Measurements from ENCODE around the gene DBH.

DBH gene

DNA sequence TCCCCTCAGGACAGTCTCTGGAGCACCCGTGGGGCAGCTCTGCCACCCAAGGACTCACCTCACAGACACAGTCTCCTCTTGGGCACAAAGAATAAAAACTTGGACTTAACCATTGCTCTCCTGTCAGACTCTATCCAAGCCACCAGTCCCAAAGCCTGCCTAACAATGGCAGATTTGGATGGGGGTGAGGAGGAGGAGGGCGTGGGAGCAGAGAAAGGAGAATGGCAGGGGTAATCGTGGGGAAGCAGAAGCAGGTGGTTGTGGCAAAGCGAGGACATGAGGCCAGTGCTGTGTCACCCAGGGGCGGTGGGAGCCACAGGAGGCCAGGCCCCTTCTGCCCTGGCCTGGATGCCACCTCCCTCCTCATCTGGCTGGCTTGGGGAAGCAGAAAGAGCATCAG, 21.5 kb upstream of the DBH start:
- TF ChIP-seq CTCF (conservative IDR thresholded peaks at IDR 0.05; ENCODE audit: low read length) = no peak
- DNase-seq (ENCODE audit: low read depth) = no peak
- no peak overlapping the region for H3K4me3 ChIP-seq (ENCODE audit: low read length)

- TF ChIP-seq CTCF (conservative IDR thresholded peaks at IDR 0.05; ENCODE audit: low read length) = no peak
- H3K4me3 ChIP-seq (ENCODE audit: low read length) = no peak overlapping the region
- DNase-seq (ENCODE audit: low read depth) = no peak
Observed at GRCh38 chr9:133615186-133615585, 21.0 kb upstream of the DBH start.

- no peak for DNase-seq (ENCODE audit: low read depth)
- TF ChIP-seq CTCF (conservative IDR thresholded peaks at IDR 0.05; ENCODE audit: low read length) = no peak
- no peak overlapping the region for H3K4me3 ChIP-seq (ENCODE audit: low read length)
Observed at GRCh38 chr9:133615606-133616188, 20.5 kb upstream of the DBH start.

DNA sequence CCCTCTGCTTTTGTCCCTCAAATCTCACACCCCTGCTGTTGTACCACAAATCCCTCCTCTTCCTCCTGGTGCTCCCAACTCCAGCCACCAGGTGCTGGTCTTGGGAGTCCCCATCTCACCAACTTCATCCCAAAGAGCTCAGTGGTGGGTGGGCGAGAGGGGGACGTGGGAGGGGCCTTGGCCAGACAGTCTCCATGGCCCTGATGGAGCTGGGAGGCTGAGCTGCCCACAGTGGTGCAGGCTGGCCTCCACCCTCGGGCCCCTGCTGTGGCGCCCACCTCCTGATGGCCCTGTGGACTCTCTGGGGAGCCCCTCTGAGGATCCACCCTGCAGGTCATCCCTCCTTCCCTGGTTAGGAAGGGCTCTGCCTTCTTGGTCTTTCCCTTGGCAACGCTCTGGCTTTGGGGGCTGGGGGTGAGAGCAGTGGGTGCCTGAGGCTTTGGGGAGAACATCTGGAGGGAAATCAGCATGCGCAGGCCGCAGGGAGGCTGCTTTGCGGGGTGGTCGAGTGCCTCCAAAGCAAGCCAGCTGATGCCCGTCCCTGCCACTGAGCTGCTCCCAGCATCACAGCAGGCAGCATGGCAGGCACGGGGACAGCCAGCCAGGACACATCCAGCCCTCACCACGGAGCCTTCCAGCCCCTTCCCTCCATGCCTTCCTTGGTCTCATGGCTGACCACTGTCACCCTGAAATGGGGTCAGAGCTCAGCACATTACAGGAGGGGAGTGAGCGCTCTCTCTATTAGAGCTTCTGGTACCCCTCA, 19.3 kb upstream of the DBH start:
- no peak for TF ChIP-seq CTCF (conservative IDR thresholded peaks at IDR 0.05; ENCODE audit: low read length)
- no peak for DNase-seq (ENCODE audit: low read depth)
- no peak overlapping the region for H3K4me3 ChIP-seq (ENCODE audit: low read length)

DNA sequence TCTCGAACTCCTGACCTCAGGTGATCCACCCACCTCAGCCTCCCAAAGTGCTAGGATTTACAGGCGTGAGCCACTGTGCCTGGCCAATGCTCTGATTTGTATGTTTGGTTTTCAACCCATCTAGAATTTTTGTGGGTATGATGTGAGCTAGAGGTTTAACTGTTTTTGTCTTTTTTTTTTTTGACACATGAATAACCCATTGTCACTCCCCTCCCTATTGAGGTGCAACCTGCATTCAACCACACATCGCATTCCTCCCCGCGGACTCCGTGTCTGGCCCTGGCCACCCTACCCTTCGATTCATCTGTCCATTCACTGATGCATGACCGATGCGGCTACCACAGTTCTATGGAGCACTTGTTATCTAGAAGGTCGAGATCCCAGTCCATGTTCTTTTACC, 17.4 kb upstream of the DBH start:
- no peak overlapping the region for H3K4me3 ChIP-seq (ENCODE audit: low read length)
- no peak for DNase-seq (ENCODE audit: low read depth)
- no peak for TF ChIP-seq CTCF (conservative IDR thresholded peaks at IDR 0.05; ENCODE audit: low read length)

DNA sequence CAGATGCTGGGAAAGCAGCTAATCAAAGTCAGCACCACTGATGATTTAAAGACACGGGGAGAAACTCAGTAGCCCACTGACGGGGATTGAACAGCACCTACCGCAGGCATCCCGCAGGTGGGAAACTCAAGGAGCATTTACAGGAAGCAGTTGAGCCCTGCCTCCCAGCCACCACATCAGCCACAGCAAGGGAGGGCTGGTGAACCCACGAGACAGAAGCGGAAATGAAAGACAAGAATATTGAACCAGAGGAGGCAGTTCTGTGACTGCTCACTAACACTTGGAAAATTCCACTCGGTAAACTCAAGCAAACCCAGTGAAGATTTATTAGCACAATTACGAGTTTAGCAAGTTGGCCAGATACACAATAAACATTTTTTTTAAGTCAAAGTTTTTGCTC, 16.4 kb upstream of the DBH start:
- H3K4me3 ChIP-seq (ENCODE audit: low read length) = no peak overlapping the region
- no peak for DNase-seq (ENCODE audit: low read depth)
- no peak for TF ChIP-seq CTCF (conservative IDR thresholded peaks at IDR 0.05; ENCODE audit: low read length)

DNA sequence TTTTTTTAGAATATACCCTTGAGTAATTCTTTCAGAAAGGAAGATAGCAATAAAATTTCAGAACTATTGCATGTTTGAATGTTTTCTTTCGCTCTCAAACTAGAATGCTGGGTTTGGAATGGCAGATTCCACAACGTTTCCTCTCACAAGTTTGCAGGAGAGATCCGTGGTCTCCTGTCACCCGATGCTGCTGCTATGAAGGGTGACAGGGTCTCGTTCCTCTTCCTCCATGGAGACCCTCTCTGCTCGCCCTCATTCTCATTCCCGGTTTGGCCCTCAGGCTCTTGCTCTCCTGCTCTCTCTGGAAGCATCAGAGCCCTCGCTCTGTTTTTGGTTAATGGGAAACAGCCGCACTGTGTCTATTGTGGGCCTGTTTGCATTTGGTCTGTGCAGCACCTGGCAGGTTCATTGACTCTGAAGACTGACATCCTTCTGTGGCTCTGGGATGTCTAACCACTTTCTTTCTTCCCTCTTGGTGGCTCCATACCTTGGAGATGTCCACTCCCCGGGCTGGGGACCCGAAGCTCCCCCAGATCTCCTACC, 14.4 kb upstream of the DBH start:
- H3K4me3 ChIP-seq (ENCODE audit: low read length) = no peak overlapping the region
- TF ChIP-seq CTCF (conservative IDR thresholded peaks at IDR 0.05; ENCODE audit: low read length) = no peak
- DNase-seq (ENCODE audit: low read depth) = no peak
